ENCODE measurements around the gene KRTDAP.

KRTDAP gene

DNA sequence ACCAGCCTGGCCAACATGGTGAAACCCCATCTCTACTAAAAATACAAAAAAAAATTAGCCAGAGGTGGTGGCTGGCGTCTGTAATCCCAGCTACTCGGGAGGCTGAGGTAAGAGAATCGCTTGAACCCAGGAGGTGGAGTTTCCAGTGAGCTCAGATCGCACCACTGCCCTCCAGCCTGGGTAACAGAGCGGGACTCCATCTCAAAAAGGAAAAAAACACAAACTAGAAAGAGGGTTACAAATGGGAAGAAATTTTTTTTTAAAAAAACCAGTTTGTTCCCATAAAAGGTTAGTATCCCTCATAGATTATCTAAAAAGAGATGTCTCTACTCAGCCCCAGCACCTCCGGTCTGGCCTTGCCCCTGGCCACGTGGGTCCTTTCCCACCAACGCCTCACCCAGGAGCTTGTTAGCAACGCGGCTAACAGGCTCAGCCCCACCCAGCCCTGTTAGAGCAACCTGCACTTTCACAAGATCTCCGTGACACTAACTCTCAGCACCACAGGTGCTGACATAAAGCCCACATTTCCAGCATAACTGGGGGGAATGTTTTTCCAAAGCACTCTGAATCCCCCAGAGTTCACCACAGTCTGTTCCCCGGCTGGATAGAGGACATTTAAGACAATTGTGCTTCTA lies 18.9 kb upstream of the KRTDAP start:
- no peak for TF ChIP-seq JUND (IDR thresholded peaks at IDR 0.05; ENCODE audit: low read depth)
- DNase-seq (ENCODE audit: low read depth in 1 of 2, low spot score in 1 of 2), result peak; percentile 40 to 69
- in situ Hi-C loops (cut with HindIII; ENCODE audit: low pct_unique_long_range_greater_than_20kb, low sequenced_read_pairs), result no loop called here

GRCh38 chr19:35508129-35508528 lies 17.9 kb upstream of the KRTDAP start:
- in situ Hi-C loops (cut with HindIII; ENCODE audit: low pct_unique_long_range_greater_than_20kb, low sequenced_read_pairs), result no loop called here
- no peak for DNase-seq (ENCODE audit: low read depth in 1 of 2, low spot score in 1 of 2)
- TF ChIP-seq JUND (IDR thresholded peaks at IDR 0.05; ENCODE audit: low read depth), result no peak

DNA sequence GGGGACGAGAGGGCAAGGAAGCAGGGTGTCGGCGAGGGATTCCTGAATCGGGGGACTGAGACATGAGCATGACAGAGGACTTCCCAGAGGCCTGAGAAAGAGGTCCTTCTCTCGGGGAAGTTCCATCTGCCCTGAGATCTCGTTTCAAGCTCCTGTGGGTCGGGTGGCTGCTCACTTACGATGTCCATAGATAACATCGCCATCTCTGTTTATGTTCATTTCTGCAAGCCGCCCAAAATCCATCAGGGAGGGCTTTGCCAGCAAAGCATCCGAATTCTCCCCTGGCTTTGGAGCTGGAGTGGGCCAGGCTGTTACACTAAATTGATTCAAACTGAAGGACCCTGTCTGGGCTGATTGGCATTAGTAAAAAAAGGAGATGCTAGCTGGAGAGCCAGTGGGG lies 17.3 kb upstream of the KRTDAP start:
- in situ Hi-C loops (cut with HindIII; ENCODE audit: low pct_unique_long_range_greater_than_20kb, low sequenced_read_pairs), result no loop called here
- TF ChIP-seq JUND (IDR thresholded peaks at IDR 0.05; ENCODE audit: low read depth), result no peak
- no peak for DNase-seq (ENCODE audit: low read depth in 1 of 2, low spot score in 1 of 2)

DNA sequence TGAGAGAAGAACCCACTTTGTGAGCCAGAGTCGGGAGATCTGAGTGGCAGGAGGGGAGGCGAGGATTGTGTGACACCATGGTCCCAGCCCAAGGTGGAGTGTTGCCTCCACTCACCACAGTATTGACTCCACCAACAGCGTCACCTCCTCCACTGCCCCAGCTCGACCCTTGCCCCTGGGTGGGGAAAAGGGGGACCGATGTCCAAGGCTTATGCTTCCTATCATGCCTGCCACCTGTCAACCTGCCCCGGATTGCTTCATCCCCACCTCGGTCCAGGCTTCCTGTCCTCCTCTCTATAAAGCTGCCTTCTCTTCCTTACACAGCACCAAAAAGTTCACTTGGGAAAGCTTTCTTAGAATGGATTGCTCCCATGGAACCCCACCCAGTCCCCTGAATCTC lies 15.7 kb upstream of the KRTDAP start:
- TF ChIP-seq JUND (IDR thresholded peaks at IDR 0.05; ENCODE audit: low read depth), result no peak
- in situ Hi-C loops (cut with HindIII; ENCODE audit: low pct_unique_long_range_greater_than_20kb, low sequenced_read_pairs), result no loop called here
- DNase-seq (ENCODE audit: low read depth in 1 of 2, low spot score in 1 of 2), result no peak

- in situ Hi-C loops (cut with HindIII; ENCODE audit: low pct_unique_long_range_greater_than_20kb, low sequenced_read_pairs), result no loop called here
- DNase-seq (ENCODE audit: low read depth in 1 of 2, low spot score in 1 of 2), result no peak
- no peak for TF ChIP-seq JUND (IDR thresholded peaks at IDR 0.05; ENCODE audit: low read depth)
Measured at GRCh38 chr19:35502751-35503150, 12.5 kb upstream of the KRTDAP start.

GRCh38 chr19:35501684-35502083 lies 11.4 kb upstream of the KRTDAP start:
- no peak for TF ChIP-seq JUND (IDR thresholded peaks at IDR 0.05; ENCODE audit: low read depth)
- in situ Hi-C loops (cut with HindIII; ENCODE audit: low pct_unique_long_range_greater_than_20kb, low sequenced_read_pairs), result no loop called here

DNA sequence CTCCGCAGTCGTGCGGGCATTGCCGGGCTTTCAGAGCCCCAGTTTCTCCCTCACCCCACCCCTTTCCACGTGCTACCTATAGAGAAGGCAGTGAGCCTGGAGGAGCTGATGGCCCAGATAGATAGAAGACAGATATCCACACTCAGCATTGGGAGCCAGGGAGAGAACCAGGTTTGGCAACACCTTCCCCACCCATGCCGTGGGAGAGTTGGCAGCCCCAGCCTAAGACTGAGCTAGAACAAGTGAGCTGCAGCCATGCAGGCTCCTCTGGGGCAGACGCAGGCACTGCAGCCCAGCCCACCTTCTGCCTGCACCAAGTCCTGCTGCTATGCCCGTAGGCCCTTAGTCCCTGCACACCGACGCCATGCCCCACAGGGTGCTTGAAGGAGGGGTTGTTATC lies 10.3 kb upstream of the KRTDAP start:
- in situ Hi-C loops (cut with HindIII; ENCODE audit: low pct_unique_long_range_greater_than_20kb, low sequenced_read_pairs), result no loop called here
- no peak for DNase-seq (ENCODE audit: low read depth in 1 of 2, low spot score in 1 of 2)
- TF ChIP-seq JUND (IDR thresholded peaks at IDR 0.05; ENCODE audit: low read depth), result no peak

More at GRCh38 chr19:35501684-35502083, 11.4 kb upstream of the KRTDAP start:
- DNase-seq (ENCODE audit: low read depth in 1 of 2, low spot score in 1 of 2), result no peak

GRCh38 chr19:35498984-35499527 lies 8.8 kb upstream of the KRTDAP start:
- in situ Hi-C loops (cut with HindIII; ENCODE audit: low pct_unique_long_range_greater_than_20kb, low sequenced_read_pairs), result no loop called here
- no peak for DNase-seq (ENCODE audit: low read depth in 1 of 2, low spot score in 1 of 2)
- TF ChIP-seq JUND (IDR thresholded peaks at IDR 0.05; ENCODE audit: low read depth), result no peak

- in situ Hi-C loops (cut with HindIII; ENCODE audit: low pct_unique_long_range_greater_than_20kb, low sequenced_read_pairs), result no loop called here
- TF ChIP-seq JUND (IDR thresholded peaks at IDR 0.05; ENCODE audit: low read depth), result no peak
Measured at GRCh38 chr19:35498220-35498619, 8.0 kb upstream of the KRTDAP start.

DNA sequence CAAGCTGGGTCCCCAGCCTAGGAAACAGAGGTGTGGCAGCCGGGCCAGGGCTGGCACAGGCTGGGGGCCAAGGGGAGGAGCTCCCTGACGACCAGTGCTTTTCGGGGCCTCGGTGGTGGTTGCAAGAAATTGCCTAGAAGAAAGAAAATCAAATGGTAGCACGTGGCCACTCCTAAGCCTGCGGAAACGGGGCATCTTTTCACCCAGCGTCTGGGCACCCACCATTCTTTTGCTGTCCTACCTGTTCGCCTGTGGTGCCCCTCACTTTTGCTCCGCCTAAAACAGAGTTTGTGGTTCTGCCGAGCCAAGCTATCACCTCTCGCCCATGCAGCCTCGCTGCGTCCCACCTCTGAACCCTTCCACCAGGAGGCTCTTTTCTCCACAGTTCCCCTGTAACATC lies 7.1 kb upstream of the KRTDAP start:
- TF ChIP-seq JUND (IDR thresholded peaks at IDR 0.05; ENCODE audit: low read depth), result no peak
- in situ Hi-C loops (cut with HindIII; ENCODE audit: low pct_unique_long_range_greater_than_20kb, low sequenced_read_pairs), result no loop called here
- no peak for DNase-seq (ENCODE audit: low read depth in 1 of 2, low spot score in 1 of 2)

More at GRCh38 chr19:35498220-35498619, 8.0 kb upstream of the KRTDAP start:
- no peak for DNase-seq (ENCODE audit: low read depth in 1 of 2, low spot score in 1 of 2)

DNA sequence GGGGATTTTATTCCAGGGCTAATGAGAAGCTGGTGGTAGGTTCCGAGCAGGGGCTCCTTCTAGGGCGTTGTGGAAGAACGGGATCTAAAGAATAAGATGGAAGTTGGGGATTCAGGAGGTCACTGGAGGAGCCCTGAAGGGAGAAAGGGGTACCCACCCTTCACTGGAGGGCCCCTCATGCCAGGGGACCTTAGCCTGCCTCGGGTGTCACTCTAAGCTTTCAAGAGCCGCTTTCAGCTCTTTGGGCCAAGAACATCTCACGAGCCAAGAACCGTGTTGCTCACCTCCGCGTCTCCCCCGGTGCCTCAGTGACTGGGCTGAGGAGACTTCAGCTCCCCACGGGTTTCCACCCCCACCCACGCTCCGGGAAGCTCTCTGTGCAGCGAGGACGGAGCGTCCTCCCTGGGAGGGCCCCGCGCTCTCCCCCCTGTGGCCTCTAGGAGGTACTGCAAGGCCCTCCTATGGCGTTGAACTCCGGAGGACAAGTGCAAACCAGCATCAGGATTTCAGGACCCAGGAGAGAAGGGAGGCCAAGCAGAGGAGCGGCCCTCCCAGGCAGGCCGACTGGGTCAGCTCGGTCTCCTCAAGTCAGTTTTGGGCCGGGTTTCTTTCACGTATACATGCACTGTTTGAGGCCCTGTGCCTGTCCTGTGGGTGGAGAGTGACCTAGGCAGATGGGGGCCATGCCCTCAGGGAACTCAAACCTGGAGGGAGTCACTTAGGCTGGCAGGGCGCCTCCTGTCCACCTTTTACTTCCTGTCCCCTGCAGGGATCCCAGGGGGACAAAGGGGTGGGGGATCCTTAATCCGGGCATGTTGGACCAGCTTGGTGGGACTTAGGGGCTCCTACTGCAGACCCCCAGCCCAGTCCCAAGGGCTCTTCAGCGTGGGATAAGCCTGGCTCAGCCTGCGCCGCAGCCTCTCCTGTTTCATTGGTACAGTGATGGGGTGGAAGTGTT lies 5.1 kb upstream of the KRTDAP start:
- in situ Hi-C loops (cut with HindIII; ENCODE audit: low pct_unique_long_range_greater_than_20kb, low sequenced_read_pairs), result no loop called here
- no peak for TF ChIP-seq JUND (IDR thresholded peaks at IDR 0.05; ENCODE audit: low read depth)
- peak; percentile 73 to 81 for DNase-seq (ENCODE audit: low read depth in 1 of 2, low spot score in 1 of 2)

GRCh38 chr19:35493971-35494370 lies 3.7 kb upstream of the KRTDAP start:
- no peak for TF ChIP-seq JUND (IDR thresholded peaks at IDR 0.05; ENCODE audit: low read depth)
- DNase-seq (ENCODE audit: low read depth in 1 of 2, low spot score in 1 of 2), result no peak
- in situ Hi-C loops (cut with HindIII; ENCODE audit: low pct_unique_long_range_greater_than_20kb, low sequenced_read_pairs), result no loop called here

DNA sequence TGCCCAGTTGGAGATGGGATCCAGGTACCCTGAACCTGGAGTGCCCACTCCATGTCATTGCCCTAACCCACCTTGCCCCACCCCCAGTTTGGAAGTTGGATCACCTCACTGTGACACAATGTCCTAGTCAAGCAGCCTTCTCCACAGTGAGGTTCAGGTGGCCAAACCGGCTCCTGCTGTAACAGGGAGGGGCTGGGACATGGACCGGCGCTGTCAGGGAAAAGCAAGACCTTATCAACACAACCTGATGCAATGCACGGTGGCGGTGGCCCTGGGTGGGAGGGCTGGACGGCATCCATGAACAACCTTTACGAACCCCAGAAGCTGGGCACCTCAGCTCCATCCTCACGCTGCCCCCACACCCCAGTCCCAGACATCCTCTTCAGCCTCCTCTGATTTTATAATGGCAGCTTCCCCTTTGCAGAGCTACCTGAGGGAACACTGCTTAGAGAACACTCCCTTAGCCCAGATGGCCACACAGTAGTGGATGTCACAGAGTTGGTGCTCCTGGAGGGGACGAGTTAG lies 1.6 kb upstream of the KRTDAP start:
- peak in 1 of 2 experiments; percentile 28 for DNase-seq (ENCODE audit: low read depth in 1 of 2, low spot score in 1 of 2)
- in situ Hi-C loops (cut with HindIII; ENCODE audit: low pct_unique_long_range_greater_than_20kb, low sequenced_read_pairs), result no loop called here
- no peak for TF ChIP-seq JUND (IDR thresholded peaks at IDR 0.05; ENCODE audit: low read depth)
